ENCODE results near the gene TIMP2. TPM values are rescaled to one million over a fixed set of nuclear protein-coding genes. Genes with fewer than 3 reads are reported as not detected.
A peak's percentile ranks its signal among the peaks of the same experiment; 100 is the strongest.

TIMP2 gene
- total RNA-seq, 4 donors from 2014 or later, result 119 to 399 (median 127) TPM

DNA sequence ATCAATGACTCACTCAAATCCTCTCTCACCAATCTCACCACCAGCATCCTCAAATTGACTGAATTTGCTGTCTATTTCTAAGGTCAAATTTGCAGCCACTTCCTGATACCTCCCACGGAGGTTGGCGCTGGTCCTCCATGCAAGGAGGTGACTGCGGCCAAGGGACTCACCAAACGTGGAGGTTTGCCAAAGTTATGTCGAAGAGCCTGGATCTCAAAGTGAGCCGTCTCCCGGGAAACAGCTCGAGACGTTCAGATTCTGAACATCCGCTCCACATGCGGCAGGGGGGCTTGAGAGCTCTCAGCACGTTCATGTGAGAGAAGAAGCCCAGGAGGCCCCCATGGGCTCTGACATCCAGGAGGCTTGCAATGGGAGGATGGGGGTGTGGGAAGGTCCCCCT, 31.9 kb upstream of the TIMP2 start:
- no peak overlapping the region for H3K4me3 ChIP-seq
- H3K27ac ChIP-seq, result no peak overlapping the region
- no peaks in the 10 kb centered on the region for H3K9me3 ChIP-seq
- H3K36me3 ChIP-seq, result no peaks in the 10 kb centered on the region
- TF ChIP-seq, protein P1, sequence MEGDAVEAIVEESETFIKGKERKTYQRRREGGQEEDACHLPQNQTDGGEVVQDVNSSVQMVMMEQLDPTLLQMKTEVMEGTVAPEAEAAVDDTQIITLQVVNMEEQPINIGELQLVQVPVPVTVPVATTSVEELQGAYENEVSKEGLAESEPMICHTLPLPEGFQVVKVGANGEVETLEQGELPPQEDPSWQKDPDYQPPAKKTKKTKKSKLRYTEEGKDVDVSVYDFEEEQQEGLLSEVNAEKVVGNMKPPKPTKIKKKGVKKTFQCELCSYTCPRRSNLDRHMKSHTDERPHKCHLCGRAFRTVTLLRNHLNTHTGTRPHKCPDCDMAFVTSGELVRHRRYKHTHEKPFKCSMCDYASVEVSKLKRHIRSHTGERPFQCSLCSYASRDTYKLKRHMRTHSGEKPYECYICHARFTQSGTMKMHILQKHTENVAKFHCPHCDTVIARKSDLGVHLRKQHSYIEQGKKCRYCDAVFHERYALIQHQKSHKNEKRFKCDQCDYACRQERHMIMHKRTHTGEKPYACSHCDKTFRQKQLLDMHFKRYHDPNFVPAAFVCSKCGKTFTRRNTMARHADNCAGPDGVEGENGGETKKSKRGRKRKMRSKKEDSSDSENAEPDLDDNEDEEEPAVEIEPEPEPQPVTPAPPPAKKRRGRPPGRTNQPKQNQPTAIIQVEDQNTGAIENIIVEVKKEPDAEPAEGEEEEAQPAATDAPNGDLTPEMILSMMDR (IDR thresholded peaks at IDR 0.05), result no peak
- no peak for TF ChIP-seq POLR2A (IDR thresholded peaks at IDR 0.05)
- H3K4me1 ChIP-seq, result peaks cover 0 to 9% of the 10 kb centered on the region in 2 donors
- H3K27me3 ChIP-seq, result no peaks in the 10 kb centered on the region
- intact Hi-C loops (cut with DNase I; ENCODE audit: low total_unique reads), result no loop called here
- DNase-seq, result no peak

DNA sequence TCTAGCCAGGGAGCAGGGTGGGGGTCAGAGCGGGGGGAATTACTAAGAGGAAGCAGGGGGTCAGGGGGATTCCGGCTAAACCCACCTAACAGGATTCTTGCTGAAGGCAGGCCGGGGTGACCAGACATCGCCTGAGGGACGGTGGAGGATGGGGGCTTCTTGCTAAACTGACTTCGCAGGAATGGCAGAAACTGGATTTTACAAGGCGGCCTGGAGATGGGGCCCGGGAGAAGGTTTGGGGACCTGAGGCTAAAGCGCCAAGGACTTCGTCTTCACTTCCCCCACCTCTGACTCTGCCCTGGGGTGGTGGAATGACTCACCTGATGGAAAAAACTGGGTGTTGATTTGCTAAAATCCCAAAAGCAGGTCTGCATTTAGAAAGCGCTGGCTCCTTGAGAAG, 31.1 kb upstream of the TIMP2 start:
- no peak for DNase-seq
- intact Hi-C loops (cut with DNase I; ENCODE audit: low total_unique reads), result no loop called here
- Histone ChIP-seq H3K36me3 (no peaks in the 10 kb centered on the region), H3K9me3 (no peaks in the 10 kb centered on the region), H3K27ac (no peak overlapping the region), H3K4me1 (peaks cover 0 to 9% of the 10 kb centered on the region in 2 donors), H3K27me3 (no peaks in the 10 kb centered on the region), H3K4me3 (no peak overlapping the region)
- TF ChIP-seq, protein P1 (IDR thresholded peaks at IDR 0.05), result no peak

DNA sequence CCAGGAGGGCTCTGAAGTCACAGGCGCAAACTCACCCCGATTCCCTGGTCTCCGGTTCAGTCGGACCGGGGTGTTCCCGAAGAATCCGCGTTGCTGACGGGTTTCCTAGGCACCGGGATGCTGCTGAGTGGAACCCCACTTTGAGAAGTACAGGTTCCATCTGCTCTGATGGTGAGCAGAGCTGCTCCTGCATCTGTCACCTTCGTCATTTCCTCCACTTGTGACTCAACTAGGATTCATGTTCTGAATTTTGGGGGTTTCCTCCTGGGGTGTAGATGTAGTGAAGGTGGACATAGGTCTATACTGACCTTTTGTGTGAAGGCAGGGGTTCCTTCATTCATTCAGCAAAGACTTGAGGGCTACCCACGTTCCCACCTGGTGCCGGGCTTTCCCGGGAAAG, 29.5 kb upstream of the TIMP2 start:
- H3K27ac ChIP-seq, result no peak overlapping the region
- peaks cover 0 to 9% of the 10 kb centered on the region in 2 donors for H3K4me1 ChIP-seq
- H3K4me3 ChIP-seq, result no peak overlapping the region
- no peak for DNase-seq
- H3K36me3 ChIP-seq, result no peaks in the 10 kb centered on the region
- intact Hi-C loops (cut with DNase I; ENCODE audit: low total_unique reads), result no loop called here
- H3K27me3 ChIP-seq, result no peaks in the 10 kb centered on the region
- TF ChIP-seq, protein P1 (IDR thresholded peaks at IDR 0.05), result no peak
- TF ChIP-seq POLR2A (IDR thresholded peaks at IDR 0.05), result no peak
- peaks cover 0 to 8% of the 10 kb centered on the region in 2 donors for H3K9me3 ChIP-seq

DNA sequence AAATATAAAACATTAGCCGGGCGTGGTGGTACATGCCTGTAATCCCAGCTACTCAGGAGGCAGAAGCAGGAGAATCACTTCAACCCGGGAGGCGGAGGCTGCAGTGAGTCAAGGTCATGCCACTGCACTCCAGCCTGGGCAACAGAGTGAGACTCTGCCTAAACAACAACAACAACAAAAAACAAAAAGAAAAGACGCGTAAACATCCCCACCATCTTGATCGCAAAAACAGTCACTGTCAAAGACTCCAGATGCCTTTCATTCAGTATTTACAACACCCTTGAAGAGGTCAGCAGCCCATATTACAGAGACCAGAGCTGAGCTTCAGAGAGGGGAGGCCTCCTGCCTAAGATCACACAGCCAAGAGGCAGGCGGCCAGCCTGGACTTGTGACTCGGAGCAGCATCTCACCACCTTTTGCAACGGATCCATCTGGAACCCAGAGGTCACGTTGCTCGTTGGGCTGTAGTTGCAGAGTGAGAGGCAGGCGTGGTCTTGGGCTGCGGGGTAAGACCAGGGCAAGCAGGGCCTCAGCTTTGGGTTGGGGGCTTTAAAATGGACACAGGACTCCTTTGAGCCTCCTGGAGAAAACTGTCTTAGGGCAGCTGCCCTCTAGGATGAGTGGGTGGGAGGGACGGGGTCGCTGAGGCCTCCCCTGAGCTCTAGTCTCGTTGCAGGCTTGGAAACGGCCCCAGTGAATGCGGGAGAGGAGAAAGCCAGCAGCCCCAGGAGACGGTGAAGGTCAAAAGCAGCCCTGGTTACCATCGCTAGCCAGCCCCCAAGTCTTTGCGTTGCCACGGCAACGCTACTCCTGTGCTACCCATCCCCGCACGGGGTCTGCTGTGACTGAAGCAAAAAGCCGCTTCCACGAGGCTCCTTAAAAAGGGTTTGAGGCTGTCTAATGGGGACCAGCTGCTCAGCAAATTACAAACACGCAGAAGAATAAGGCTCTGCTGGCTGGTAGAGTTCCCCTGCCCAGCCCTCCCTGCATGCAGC, 28.5 kb upstream of the TIMP2 start:
- H3K4me3 ChIP-seq, result no peak overlapping the region
- H3K27me3 ChIP-seq, result no peaks in the 10 kb centered on the region
- TF ChIP-seq POLR2A (IDR thresholded peaks at IDR 0.05), result no peak
- TF ChIP-seq, protein P1 (IDR thresholded peaks at IDR 0.05), result no peak
- intact Hi-C loops (cut with DNase I; ENCODE audit: low total_unique reads), result no loop called here
- DNase-seq, result peak in 1 of 2 donors; percentile 59
- peaks cover 0 to 8% of the 10 kb centered on the region in 2 donors for H3K9me3 ChIP-seq
- H3K36me3 ChIP-seq, result no peaks in the 10 kb centered on the region
- peaks cover 0 to 9% of the 10 kb centered on the region in 2 donors for H3K4me1 ChIP-seq
- peak overlapping the region; percentile 5 to 75 for H3K27ac ChIP-seq

DNA sequence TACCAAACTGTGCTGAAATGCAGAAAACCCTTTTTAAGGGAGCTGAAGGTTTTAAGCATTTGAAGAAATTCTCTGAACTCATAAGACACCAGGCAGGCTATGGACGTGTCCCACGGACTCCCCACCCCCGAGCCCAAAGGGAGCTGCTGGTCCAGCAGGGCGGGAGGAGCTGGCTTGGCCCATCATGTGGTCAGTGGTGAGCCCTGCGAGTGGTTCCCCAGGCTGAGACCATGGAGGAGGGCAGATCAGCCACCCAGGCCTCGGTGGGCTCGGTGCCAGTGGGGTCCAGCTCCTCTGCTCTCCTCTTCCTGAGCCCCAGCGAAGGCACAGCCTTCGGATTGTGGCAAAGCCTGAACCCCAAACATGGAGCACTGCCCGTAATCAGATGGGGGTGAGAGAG, 27.5 kb upstream of the TIMP2 start:
- Histone ChIP-seq H3K36me3 (no peaks in the 10 kb centered on the region), H3K9me3 (peaks cover 0 to 8% of the 10 kb centered on the region in 2 donors), H3K4me1 (peaks cover 0 to 9% of the 10 kb centered on the region in 2 donors), H3K27ac (peak overlapping the region; percentile 52 to 75), H3K27me3 (no peaks in the 10 kb centered on the region), H3K4me3 (no peak overlapping the region)
- intact Hi-C loops (cut with DNase I; ENCODE audit: low total_unique reads), result no loop called here
- TF ChIP-seq POLR2A (IDR thresholded peaks at IDR 0.05), result no peak
- TF ChIP-seq, protein P1 (IDR thresholded peaks at IDR 0.05), result no peak
- no peak for DNase-seq

Measured in uterus (tissue), 4 donors.